ENCODE data around the gene MTMR6. TPM values are rescaled to one million over a fixed set of nuclear protein-coding genes. Genes with fewer than 3 reads are reported as not detected.

Gene MTMR6
- total RNA-seq, 1 donor from 2014 or later = 22.1 TPM

- Histone ChIP-seq H3K4me3 (ENCODE audit: low read depth, low read length) (no peak overlapping the region), H3K36me3 (ENCODE audit: control insufficient read depth, insufficient read depth, low read length) (no peaks in the 10 kb centered on the region), H3K27me3 (ENCODE audit: control insufficient read depth, insufficient read depth, low read length) (no peaks in the 10 kb centered on the region)
- TF ChIP-seq CTCF (IDR thresholded peaks at IDR 0.05; ENCODE audit: insufficient read depth, low read length, severe bottlenecking) = no peak
- FAIRE-seq (no peak), DNase-seq (ENCODE audit: low read depth) (no peak)
These were observed 46.3 kb downstream of the MTMR6 start for GRCh38 chr13:25241007-25241406.

- Histone ChIP-seq H3K27me3 (ENCODE audit: control insufficient read depth, insufficient read depth, low read length) (no peaks in the 10 kb centered on the region), H3K4me3 (ENCODE audit: low read depth, low read length) (no peak overlapping the region), H3K36me3 (ENCODE audit: control insufficient read depth, insufficient read depth, low read length) (no peaks in the 10 kb centered on the region)
- no peak for TF ChIP-seq CTCF (IDR thresholded peaks at IDR 0.05; ENCODE audit: insufficient read depth, low read length, severe bottlenecking)
- DNase-seq (ENCODE audit: low read depth) (no peak), FAIRE-seq (no peak)
These were observed 50.2 kb downstream of the MTMR6 start for GRCh38 chr13:25237083-25237482.

- Histone ChIP-seq H3K4me3 (ENCODE audit: low read depth, low read length) (no peak overlapping the region), H3K27me3 (ENCODE audit: control insufficient read depth, insufficient read depth, low read length) (peaks cover 1% of the 10 kb centered on the region), H3K36me3 (ENCODE audit: control insufficient read depth, insufficient read depth, low read length) (no peaks in the 10 kb centered on the region)
- no peak for TF ChIP-seq CTCF (IDR thresholded peaks at IDR 0.05; ENCODE audit: insufficient read depth, low read length, severe bottlenecking)
- DNase-seq (ENCODE audit: low read depth) (no peak), FAIRE-seq (no peak)
These were observed 53.4 kb downstream of the MTMR6 start for GRCh38 chr13:25233861-25234260.

GRCh38 chr13:25232937-25233515, 54.3 kb downstream of the MTMR6 start:
- FAIRE-seq = no peak
- Histone ChIP-seq H3K4me3 (ENCODE audit: low read depth, low read length) (no peak overlapping the region), H3K36me3 (ENCODE audit: control insufficient read depth, insufficient read depth, low read length) (no peaks in the 10 kb centered on the region), H3K27me3 (ENCODE audit: control insufficient read depth, insufficient read depth, low read length) (peaks cover 1% of the 10 kb centered on the region)
- peak; percentile 52 for TF ChIP-seq CTCF (IDR thresholded peaks at IDR 0.05; ENCODE audit: insufficient read depth, low read length, severe bottlenecking)
- DNase-seq (ENCODE audit: low read depth) = peak; percentile 44

- no peak for DNase-seq (ENCODE audit: low read depth)
- H3K4me3 ChIP-seq (ENCODE audit: low read depth, low read length) = no peak overlapping the region
- peaks cover 1% of the 10 kb centered on the region for H3K27me3 ChIP-seq (ENCODE audit: control insufficient read depth, insufficient read depth, low read length)
- no peak for FAIRE-seq
- no peaks in the 10 kb centered on the region for H3K36me3 ChIP-seq (ENCODE audit: control insufficient read depth, insufficient read depth, low read length)
- TF ChIP-seq CTCF (IDR thresholded peaks at IDR 0.05; ENCODE audit: insufficient read depth, low read length, severe bottlenecking) = no peak
These were observed 55.8 kb downstream of the MTMR6 start for GRCh38 chr13:25231517-25231916.

GRCh38 chr13:25227690-25228089, 59.6 kb downstream of the MTMR6 start:
- no peak for FAIRE-seq
- H3K36me3 ChIP-seq (ENCODE audit: control insufficient read depth, insufficient read depth, low read length) = no peaks in the 10 kb centered on the region
- no peak overlapping the region for H3K4me3 ChIP-seq (ENCODE audit: low read depth, low read length)
- no peak for TF ChIP-seq CTCF (IDR thresholded peaks at IDR 0.05; ENCODE audit: insufficient read depth, low read length, severe bottlenecking)
- no peak for DNase-seq (ENCODE audit: low read depth)
- peaks cover 1% of the 10 kb centered on the region for H3K27me3 ChIP-seq (ENCODE audit: control insufficient read depth, insufficient read depth, low read length)

Measured in bronchial epithelial cell (primary cell).